ENCODE measurements around the gene CRISP1.

- TF ChIP-seq POLR2A (IDR thresholded peaks at IDR 0.05; ENCODE audit: low read depth, low read length) (no peak), TAF1 (IDR thresholded peaks at IDR 0.05; ENCODE audit: borderline replicate concordance, low read depth, low read length) (no peak), POLR2AphosphoS5 (IDR thresholded peaks at IDR 0.05; ENCODE audit: low read depth, low read length) (no peak)
Observed at GRCh38 chr6:49892280-49892679, 25.9 kb upstream of the CRISP1 start.

Measured in GM12892 (cell line).